HG03439 (cell line): ENCODE results near the gene WDR59.
"Not testable (repeated sequence)": the region's sequence is repeated elsewhere in the genome, so short reads cannot be mapped to it uniquely, and the experiment has no call there.

Source experiments
- ATAC-seq: cut with Tn5 transposase; IDR thresholded peaks from one replicate; pipeline ENCODE4 v1.9.1; 2021; ENCODE audit warnings: mild to moderate bottlenecking, moderate library complexity; ENCODE audit not compliant: unreplicated experiment

Gene WDR59

DNA sequence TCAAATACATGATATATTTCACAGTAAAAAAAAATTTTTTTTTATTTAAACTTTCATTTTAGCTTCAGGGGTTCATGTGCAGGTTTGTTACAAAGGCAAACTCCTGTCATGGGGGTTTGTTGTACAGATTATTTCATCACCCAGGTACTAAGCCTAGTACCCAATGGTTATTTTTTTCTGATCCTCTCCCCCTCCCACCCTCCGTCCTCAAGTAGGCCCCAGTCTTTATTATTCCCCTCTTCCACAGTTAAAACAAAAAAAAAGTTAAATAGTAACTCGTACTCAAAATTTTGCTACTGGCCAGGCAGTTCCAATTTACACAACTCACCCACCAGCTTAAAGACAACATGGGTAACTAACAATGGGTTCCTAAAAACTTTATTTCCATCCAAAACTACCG is 63.9 kb downstream of the WDR59 start:
- no peak for ATAC-seq

DNA sequence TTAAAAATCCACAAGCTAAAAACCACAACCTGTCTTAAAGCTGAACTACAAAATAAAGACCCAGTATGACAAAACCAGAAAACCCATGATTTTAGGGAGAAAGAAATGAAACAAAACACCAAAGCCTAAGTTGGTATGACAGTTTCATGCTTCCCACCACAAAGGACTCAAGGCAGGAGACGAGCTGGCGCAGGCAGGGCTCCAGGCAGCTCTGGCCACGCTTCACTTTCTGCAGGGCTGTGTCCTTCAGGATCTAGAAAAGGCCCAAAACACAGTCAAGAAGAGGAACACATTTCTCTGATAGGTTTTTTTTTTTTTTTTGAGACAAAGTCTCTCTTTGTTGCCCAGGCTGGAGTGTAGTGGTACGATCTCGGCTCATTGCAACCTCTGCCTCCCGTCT is 75.3 kb downstream of the WDR59 start:
- ATAC-seq, result no peak

DNA sequence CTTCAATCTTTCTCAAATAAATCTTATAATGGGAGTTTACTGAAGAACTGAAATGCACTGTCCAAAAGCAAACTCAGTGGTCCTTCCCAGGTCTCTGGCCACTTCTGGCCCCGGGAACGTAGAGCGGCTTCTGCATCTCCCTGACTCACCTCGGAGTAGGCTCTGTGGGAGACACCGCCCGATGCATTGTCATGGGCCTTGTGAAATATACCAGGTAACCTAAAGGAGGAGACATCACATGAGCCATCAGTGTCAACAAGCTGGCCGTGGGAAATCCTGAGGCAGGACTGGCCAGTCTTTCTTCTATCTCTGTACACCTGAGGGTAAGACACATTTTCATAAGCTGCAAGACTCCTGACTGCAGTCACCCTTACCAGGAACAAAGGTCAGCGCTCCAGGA is 76.2 kb downstream of the WDR59 start:
- not testable (repeated sequence) for ATAC-seq

DNA sequence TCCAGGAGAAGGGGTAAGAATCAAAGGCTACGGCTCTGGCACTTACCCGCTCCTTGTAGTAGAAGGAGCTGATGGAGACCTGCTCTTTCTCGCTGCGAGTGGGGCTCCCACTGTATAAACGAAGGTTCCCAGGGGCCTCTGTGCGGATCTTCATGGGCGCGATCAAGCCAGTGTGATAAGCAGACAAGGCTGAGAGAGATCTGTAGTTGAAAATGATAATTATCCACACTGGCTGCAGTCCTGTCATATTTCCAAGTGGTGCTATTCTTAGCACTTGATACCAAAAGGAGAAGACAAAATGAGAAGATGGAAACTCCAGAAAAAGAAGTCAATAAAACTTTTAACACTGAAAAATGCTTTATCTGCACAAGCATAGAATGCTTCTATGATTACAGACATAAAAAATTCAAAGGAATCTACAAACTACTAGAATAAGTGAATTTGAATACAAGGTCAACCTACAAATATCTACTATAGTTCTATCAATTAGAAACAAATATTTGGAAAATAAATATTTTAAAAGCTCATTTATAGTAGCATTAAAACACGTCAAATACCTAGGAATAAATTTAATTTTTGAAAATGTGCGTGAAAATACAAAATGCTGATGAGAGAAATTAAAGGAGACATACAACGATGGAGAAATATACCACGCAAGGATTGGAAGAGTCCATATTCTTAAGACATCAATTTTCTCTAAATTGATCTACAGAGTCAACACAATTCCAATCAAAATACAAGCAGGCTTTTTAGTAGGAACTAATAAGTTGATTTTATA is 80.8 kb downstream of the WDR59 start:
- no peak for ATAC-seq

DNA sequence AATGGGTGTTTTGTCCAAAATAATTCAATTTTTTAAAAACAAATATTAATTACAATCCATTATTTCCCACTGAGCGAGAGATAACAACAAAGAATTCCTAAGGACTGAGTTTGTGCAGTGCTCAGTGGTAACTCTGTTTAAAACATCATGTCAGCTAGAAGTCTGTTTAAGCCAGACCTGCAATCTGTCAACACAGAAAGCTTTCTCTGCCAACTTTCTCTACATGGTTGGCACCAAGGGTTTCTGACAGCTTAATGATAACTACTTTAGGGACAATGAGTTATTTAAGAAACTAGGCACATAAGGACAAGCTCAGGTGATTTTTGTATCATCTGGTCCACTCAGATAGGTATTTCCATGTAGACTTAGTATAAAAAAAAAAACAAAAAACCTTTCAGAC is 81.8 kb downstream of the WDR59 start:
- no peak for ATAC-seq

DNA sequence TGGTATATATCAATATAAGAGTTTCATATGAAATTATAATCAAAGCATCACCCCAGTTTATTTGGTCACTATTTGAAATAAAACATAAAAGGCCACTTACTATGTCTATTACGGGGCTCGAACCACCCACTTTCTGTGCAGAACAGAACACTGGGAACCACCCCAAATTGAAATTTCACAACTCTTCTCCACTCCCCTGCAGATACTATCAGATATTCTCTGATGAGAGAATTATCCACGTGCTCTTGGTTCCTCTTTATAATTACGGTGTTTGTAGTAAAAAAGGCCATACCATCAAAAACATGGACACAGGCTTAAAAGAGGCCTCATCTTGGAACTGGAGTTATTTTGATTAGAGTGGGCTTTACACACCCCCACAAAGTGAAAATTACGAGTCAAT is 82.8 kb downstream of the WDR59 start:
- ATAC-seq, result no peak

DNA sequence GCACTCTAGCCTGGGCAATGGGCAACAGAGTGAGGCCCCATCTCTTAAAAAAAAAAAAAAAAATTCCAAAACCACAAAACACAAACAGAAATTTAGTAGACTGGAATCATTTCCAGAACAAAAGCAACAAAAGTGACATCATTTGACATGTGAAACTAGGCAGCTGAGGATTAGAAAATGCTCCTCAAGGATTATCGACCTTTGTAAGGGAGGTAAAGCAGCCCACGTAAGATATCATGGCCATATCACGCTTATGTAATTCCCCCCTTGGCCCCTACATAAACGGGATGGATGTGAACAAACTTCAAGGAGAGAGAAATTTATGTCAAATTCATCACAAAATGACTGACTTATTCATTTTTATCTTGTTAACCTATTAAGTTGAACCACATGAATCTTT is 83.3 kb downstream of the WDR59 start:
- ATAC-seq, result no peak

DNA sequence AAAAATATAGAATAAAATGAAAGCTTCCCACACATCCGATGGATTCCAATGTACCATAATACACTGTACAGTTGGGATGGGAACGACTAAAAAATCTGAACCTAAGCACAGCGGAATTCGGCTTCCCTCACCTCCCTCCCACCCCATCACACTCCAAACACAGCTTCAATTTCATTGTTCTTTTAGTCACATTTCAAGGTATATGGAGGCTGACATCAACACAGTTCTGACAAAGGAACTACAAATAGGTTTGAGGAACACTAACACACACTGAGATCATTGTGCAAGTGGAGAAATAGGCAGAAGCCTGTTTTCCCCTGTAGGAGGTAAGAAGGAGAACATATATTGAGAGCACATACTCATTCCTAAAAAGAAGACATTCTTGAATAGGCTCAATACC is 85.1 kb downstream of the WDR59 start:
- no peak for ATAC-seq

DNA sequence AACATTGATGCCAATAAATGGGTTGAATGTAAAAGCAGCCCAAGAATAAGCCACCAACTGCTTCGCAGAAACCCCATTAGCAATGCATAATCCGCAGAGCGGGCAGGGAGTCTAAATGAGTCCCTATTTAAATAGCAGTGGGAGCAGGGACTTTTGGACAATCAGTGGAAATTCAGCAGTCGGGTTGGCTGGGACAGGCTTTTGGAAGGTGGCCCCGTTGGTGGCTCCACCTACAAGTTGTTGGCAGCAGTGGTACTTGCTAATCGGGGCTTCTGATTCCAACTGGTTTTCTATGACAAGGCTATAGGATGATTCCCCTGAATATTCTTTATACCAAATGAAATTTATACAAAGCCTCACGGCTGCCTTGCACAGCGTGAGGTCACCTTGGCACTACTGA is 86.3 kb downstream of the WDR59 start:
- no peak for ATAC-seq

DNA sequence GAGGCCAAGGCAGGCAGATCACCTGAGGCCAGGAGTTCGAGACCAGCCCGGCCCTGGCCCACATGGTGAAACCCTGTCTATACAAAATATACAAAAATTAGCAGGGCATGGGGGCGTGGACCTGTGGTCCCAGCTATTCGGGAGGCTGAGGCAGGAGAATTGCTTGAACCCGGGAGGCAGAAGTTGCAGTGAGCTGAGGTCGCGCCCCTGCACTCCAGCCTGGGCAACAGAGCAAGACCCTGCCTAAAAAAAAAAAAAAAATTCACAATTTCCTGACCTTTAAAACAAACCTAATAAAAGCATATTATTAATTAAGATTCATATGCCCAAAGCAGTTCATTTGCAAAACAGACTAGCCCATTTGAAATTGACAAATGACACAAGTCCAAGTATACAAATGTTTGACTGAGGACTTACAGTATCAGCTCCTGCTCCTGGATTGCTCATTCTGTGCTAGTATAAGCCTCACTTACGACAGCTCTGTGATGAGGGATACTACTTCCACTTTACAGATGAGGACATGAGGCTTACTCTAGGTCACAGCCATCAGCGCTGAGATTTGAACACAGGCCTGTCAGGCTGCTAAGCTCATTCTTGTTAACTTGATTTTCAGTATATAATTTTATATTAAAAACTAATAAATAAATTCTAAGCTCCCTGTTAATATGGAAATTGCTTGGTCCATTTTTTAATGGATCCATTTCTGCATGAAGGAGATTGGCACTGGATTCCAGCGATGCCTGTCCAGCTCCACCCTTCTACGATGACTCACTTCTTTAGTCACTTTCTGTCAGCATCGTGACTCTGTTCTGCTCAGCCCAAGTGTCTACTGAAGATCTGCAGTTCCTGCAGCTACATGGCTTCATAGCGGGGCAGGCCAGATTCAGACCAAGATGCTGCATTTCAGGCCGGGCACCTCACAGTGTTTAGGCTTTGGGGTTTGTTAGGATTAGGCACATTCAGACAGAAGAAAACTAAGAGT is 88.2 kb downstream of the WDR59 start:
- ATAC-seq, result no peak

DNA sequence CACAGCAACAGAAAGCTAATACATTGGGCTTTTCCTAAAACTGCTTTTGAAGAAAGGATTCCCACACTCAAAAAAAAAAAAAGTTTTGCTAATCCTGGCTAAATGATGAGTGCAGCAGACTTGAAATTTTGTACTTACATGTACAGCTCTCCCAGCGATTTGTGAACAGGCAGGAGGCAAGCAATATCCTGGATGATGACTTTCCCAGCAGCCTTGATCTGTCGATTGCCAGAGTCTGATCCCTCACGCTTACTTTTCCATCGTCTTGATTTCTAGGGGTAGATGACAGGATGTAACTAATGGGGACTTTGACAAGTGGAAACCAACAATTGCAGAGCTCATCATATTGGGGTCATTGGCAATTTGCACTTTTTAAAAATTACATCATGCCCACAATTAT is 91.4 kb downstream of the WDR59 start:
- no peak for ATAC-seq

DNA sequence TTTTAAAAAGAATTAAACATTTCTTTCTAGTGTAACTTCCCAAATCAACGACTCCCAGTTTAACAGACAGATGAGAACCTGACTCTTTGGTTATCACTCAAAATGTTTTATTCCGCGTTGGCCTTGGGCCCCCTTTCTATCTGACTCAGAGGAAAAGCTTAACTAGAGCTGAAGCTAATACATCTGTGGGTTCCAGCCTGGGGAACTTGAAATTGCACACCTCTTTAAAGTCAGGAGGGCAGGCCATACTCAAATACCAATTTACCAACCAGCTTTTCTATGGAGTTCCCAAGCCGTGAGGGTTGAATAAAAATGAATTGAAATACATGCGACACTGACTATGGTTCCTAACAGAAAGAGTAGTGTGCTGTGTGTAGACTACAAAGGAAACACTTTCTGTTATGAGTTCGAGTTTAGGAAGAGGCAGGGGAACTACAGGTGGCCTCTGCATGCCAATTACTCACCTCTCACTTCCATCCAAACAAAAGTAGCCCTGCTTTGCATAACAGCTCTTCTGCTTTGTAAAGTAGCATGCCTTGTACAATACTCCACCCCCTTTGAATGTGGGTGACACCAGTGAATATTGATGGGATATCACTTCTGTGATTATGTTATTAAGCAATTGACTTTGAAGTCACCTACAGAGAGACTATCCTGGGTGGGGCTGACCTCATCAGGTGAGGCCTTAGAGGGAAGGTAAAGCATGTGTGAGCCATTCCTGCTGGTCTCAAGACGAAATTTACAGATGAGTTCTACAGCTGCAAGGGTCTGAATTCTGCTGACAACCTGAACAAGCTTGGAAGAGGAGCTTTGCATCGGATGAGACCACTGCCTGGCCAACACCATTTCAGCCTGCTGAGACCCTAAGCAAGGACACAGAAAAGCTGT is 92.1 kb downstream of the WDR59 start:
- ATAC-seq, result no peak

DNA sequence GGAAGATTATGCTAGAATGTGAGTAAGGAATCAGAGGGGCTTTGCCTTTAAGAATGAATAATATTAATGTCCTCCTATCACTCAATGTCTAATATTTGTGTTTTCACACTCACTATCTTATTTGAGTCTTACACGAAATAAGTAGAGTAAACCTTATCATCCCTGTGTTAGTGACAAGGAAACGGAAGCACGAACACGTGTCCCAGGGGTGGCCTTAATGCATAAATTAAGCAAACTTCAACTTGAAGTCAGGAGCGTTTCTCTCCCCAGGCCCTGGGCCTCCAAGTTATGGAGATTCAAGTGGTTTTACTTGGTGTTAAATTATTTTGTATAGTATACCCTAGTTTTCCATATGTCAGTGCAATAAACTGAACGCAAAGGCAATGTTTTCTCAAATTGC is 96.0 kb downstream of the WDR59 start:
- ATAC-seq, result no peak

DNA sequence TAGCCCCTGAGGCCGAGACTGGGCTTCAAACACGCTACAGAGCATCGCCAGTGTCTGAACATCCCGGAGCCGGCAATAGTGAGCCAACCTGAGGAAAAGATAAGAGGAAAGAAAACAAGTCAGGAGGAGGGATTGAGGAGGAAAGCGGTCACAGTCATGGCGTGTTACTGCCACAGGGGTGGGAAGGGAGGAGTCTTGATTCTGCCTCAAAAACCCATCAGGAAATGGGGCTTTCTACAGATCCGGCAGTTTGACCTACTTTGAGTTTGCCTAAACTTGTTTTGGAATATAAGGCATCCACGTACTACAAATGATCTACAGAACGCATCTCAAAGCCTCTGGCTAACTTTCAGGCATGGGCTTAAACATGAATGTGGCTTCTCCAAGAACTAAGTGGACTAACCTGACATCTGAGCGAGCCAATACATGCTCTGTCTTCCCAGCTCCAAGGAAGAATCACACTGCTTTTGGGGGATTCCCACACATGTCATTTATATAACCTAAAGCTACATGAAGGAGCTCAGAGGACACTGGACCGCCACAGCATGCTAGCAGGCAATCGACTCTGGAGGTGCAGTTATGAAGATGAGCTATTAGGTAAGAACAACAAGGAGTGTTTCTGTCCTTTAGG is 96.6 kb downstream of the WDR59 start:
- ATAC-seq, result no peak

DNA sequence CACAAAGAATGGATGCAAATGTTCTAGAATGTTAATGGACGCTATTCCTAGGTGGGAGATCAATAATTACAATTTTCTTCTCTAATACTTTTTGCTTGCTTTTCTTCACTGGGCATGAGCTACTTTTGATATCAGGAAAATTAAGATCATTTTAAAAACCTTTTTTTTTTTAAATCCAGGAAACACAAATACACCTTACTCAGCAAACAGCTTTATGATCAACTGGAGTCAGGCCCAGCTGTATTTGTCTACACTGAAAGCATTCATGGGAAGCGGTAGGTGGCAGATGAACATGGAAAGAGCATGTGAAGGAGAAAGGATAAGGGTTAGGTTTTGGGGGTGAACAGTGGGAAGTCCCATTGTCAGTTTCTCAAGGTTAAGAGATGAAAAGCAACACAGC is 97.8 kb downstream of the WDR59 start:
- no peak for ATAC-seq

DNA sequence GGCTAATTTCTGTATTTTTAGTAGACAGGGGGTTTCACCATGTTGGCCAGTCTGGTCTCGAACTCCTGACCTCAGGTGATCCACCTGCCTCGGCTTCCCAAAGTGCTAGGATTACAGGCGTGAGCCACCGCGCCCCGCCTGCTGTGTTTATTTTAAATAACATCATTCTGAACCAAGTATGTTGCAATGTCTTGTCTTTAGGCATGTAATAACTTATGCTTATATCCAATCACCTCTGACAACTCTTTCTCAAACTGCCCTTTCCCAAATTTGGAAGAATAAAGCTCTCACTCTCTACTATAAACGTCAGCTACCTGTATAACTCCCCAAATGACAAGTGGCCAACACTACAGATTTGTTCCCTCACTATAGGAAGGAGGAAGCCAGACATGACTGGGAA is 107.2 kb downstream of the WDR59 start:
- no peak for ATAC-seq

DNA sequence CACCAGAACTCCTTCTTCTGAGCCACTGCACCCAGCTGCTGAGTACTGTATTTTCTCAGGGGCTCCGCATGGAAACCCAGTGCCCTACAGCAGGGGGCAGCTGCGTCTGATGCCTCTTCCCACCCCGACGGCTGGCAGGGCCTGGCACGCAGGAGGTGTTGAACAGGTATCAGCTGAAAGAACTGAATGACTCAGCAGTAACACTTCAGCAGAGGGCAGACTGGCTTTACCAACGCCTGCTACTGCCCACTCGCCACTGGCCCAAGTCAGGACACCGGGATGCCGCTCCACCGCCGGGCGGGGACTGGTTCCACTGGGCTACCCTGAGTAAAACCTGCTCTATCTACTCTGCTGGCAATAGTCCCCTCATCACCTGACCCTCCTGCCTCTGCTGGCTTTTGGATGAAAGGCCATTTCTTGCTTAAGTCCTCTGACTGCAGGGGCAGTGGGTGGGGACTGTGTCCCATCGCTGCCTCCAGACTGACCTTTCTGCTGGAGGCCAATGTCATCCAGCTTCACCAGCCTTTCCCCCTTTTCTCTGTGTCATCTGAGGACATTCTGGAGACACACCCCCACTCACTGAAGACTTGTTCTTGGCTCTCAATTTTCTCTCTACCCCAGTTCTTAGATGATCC is 109.9 kb downstream of the WDR59 start:
- ATAC-seq, result no peak

DNA sequence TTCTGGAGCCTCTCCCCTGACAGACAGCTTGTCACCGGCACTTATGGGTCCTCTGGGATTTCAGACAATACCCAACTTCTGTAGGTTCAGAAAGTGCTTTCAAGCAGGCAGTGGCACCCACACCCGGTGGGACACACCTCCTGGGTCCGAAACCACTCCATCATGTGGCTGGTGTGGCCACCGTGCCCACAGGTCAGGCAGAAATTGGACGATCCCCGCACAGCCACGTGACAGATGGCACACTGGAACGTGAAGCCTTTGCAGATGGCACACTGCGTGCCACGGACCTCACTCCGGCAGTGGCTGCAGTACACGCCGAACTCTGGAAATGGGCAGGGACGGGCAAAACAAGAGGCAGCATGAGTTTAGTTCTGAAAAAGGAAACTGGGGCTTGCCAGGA is 110.8 kb downstream of the WDR59 start:
- ATAC-seq, result no peak

DNA sequence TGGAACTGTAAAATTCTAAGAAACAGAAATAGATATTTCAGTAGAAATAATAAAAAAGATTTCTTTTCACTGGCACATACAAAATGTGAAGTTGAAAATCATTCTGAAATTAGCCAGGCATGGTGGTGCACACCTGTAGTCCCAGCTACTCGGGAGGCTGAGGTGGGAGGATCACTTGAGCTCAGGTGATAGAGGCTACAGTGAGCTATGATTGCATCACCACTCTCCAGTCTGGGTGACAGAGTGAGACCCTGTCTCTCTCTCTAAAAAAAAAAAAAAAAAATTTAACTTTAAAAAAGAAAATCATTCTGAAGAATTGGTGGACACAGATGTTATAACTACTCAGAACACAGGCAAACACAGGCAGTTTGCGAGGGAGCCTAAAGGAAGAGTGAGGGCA is 112.6 kb downstream of the WDR59 start:
- no peak for ATAC-seq

DNA sequence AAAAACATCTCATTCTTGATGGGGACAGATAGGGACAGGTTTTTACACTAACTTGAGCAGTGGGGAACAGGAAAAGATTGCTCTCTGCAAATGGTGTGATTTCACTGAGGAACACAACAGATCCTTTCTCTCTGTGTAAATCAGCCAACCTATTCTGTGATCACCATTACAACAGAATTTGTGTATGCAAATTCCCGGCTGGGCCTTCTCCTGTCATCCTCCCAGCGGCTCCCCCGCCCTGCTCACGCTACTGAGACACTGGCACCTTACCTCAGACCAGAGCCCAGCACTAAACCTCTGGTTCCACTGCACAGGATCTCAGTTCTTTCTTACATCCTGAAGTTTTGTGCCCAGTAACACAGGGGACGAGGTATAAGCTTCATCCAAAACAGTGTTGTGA is 113.3 kb downstream of the WDR59 start:
- no peak for ATAC-seq
